ENCODE data around the gene CD48. TPM values are rescaled to one million over a fixed set of nuclear protein-coding genes. Genes with fewer than 3 reads are reported as not detected.

CD48 gene
- total RNA-seq, 1 experiment from 2014 or later, result not detected

- Histone ChIP-seq H3K9me3 (ENCODE audit: low read depth, low read length, poor library complexity, severe bottlenecking) (no peaks in the 10 kb centered on the region), H3K36me3 (ENCODE audit: insufficient read depth, low read length, poor library complexity, severe bottlenecking) (no peaks in the 10 kb centered on the region), H3K4me3 (ENCODE audit: low read depth, low read length, poor library complexity, severe bottlenecking) (no peak overlapping the region), H3K27ac (ENCODE audit: low read depth, low read length, poor library complexity, severe bottlenecking) (no peak overlapping the region), H3K4me1 (ENCODE audit: insufficient read depth, low read length, poor library complexity, severe bottlenecking) (peaks cover 4% of the 10 kb centered on the region), H3K27me3 (replicated peaks; ENCODE audit: insufficient read depth, low read depth, low read length, poor library complexity) (no peaks in the 10 kb centered on the region)
- CTCF ChIA-PET, result no interaction called here
- no TSS peak for BruUV-seq (replicated peaks)
- intact Hi-C loops (cut with micrococcal nuclease; ENCODE audit: unreplicated experiment), result no loop called here
- POLR2A ChIA-PET (ENCODE audit: low non-redundant PET), result no interaction called here
- TF ChIP-seq, protein P1, sequence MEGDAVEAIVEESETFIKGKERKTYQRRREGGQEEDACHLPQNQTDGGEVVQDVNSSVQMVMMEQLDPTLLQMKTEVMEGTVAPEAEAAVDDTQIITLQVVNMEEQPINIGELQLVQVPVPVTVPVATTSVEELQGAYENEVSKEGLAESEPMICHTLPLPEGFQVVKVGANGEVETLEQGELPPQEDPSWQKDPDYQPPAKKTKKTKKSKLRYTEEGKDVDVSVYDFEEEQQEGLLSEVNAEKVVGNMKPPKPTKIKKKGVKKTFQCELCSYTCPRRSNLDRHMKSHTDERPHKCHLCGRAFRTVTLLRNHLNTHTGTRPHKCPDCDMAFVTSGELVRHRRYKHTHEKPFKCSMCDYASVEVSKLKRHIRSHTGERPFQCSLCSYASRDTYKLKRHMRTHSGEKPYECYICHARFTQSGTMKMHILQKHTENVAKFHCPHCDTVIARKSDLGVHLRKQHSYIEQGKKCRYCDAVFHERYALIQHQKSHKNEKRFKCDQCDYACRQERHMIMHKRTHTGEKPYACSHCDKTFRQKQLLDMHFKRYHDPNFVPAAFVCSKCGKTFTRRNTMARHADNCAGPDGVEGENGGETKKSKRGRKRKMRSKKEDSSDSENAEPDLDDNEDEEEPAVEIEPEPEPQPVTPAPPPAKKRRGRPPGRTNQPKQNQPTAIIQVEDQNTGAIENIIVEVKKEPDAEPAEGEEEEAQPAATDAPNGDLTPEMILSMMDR (conservative IDR thresholded peaks at IDR 0.05; ENCODE audit: low read depth, low read length), result no peak
- no peak for TF ChIP-seq EZH2 (IDR thresholded peaks at IDR 0.05; ENCODE audit: borderline replicate concordance, low read depth, low read length, poor library complexity, severe bottlenecking)
- no peak for DNase-seq (ENCODE audit: low spot score)
Observed at GRCh38 chr1:160659566-160659965, 52.1 kb downstream of the CD48 start.

- intact Hi-C loops (cut with micrococcal nuclease; ENCODE audit: unreplicated experiment), result no loop called here
- no TSS peak for BruUV-seq (replicated peaks)
- no peak overlapping the region for H3K27ac ChIP-seq (ENCODE audit: low read depth, low read length, poor library complexity, severe bottlenecking)
- peaks cover 4% of the 10 kb centered on the region for H3K4me1 ChIP-seq (ENCODE audit: insufficient read depth, low read length, poor library complexity, severe bottlenecking)
- H3K36me3 ChIP-seq (ENCODE audit: insufficient read depth, low read length, poor library complexity, severe bottlenecking), result no peaks in the 10 kb centered on the region
- H3K4me3 ChIP-seq (ENCODE audit: low read depth, low read length, poor library complexity, severe bottlenecking), result no peak overlapping the region
- H3K27me3 ChIP-seq (replicated peaks; ENCODE audit: insufficient read depth, low read depth, low read length, poor library complexity), result no peaks in the 10 kb centered on the region
- TF ChIP-seq EZH2 (IDR thresholded peaks at IDR 0.05; ENCODE audit: borderline replicate concordance, low read depth, low read length, poor library complexity, severe bottlenecking), result no peak
- TF ChIP-seq, protein P1 (conservative IDR thresholded peaks at IDR 0.05; ENCODE audit: low read depth, low read length), result no peak
- CTCF ChIA-PET, result no interaction called here
- POLR2A ChIA-PET (ENCODE audit: low non-redundant PET), result no interaction called here
- DNase-seq (ENCODE audit: low spot score), result no peak
- H3K9me3 ChIP-seq (ENCODE audit: low read depth, low read length, poor library complexity, severe bottlenecking), result no peaks in the 10 kb centered on the region
Observed at GRCh38 chr1:160658814-160659193, 52.8 kb downstream of the CD48 start.

DNA sequence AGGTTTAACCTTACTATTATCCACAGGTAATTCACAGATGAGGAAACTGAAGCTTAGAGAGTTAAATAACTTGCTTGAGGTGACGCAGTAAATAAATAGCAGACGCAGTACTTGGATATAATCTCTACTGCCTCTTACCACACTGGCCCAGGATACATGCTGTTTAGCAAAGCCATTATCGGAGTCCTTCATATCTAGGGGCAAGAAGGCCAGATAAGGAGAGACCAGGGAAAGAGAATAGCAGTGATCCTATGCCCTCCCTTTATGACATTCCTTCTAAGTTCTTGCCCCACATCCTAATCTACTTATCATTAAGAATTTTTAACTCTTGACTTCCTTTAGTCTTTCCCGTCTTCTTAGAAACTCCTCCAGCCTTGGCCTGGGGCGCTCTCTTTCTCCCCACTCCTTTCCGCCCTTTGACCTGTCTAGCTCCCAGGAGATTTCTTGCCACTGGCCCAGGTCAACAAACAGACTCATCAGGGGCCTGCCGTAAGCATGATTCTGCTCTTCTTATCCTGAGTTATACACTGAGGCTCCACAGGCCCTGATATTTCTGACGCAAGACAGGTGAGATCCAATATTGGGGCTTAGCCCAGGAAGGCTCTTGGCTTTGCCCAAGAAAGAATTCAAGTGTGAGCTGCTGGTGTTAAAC lies 53.3 kb downstream of the CD48 start:
- Histone ChIP-seq H3K27ac (ENCODE audit: low read depth, low read length, poor library complexity, severe bottlenecking) (no peak overlapping the region), H3K4me1 (ENCODE audit: insufficient read depth, low read length, poor library complexity, severe bottlenecking) (peaks cover 7% of the 10 kb centered on the region), H3K27me3 (replicated peaks; ENCODE audit: insufficient read depth, low read depth, low read length, poor library complexity) (no peaks in the 10 kb centered on the region), H3K4me3 (ENCODE audit: low read depth, low read length, poor library complexity, severe bottlenecking) (no peak overlapping the region), H3K36me3 (ENCODE audit: insufficient read depth, low read length, poor library complexity, severe bottlenecking) (no peaks in the 10 kb centered on the region), H3K9me3 (ENCODE audit: low read depth, low read length, poor library complexity, severe bottlenecking) (no peaks in the 10 kb centered on the region)
- POLR2A ChIA-PET (ENCODE audit: low non-redundant PET), result no interaction called here
- intact Hi-C loops (cut with micrococcal nuclease; ENCODE audit: unreplicated experiment), result no loop called here
- TF ChIP-seq, protein P1 (conservative IDR thresholded peaks at IDR 0.05; ENCODE audit: low read depth, low read length), result no peak
- no peak for TF ChIP-seq EZH2 (IDR thresholded peaks at IDR 0.05; ENCODE audit: borderline replicate concordance, low read depth, low read length, poor library complexity, severe bottlenecking)
- DNase-seq (ENCODE audit: low spot score), result no peak
- no TSS peak for BruUV-seq (replicated peaks)
- CTCF ChIA-PET, result no interaction called here
